Type B pancreatic cell (in vitro differentiated cells): Measurements from ENCODE around the gene C22orf39. TPM values are rescaled to one million over a fixed set of nuclear protein-coding genes. Genes with fewer than 3 reads are reported as not detected.

Source experiments
- DNase-seq: peaks from one replicate; pipeline ENCODE4 v3.0.0; 2021; ENCODE audit warnings: mixed read lengths; ENCODE audit not compliant: unreplicated experiment; ENCODE audit errors: extremely low spot score
- H3K27ac Mint-ChIP-seq: 2 replicates; pipeline ENCODE4 v1.8.0; 2021; ENCODE audit warnings: mild to moderate bottlenecking, mixed read lengths
- H3K27me3 Mint-ChIP-seq: 2 replicates; pipeline ENCODE4 v1.8.0; 2021; ENCODE audit warnings: mixed read lengths
- H3K36me3 Mint-ChIP-seq: 2 replicates; pipeline ENCODE4 v1.8.0; 2021; ENCODE audit warnings: mixed read lengths
- H3K4me1 Mint-ChIP-seq: one replicate; pipeline ENCODE4 v1.8.0; 2021; ENCODE audit warnings: mixed read lengths; ENCODE audit not compliant: unreplicated experiment
- H3K4me3 Mint-ChIP-seq: 2 replicates; pipeline ENCODE4 v1.8.0; 2021; ENCODE audit warnings: mild to moderate bottlenecking, mixed read lengths
- H3K9me3 Mint-ChIP-seq: 2 replicates; pipeline ENCODE4 v1.8.0; 2021; ENCODE audit warnings: mixed read lengths
- CTCF ChIP-seq: fragments of 200-600 bp; sonication (generic); conservative IDR thresholded peaks from 2 replicates; pipeline ENCODE4 v1.5.0; 2021; ENCODE audit warnings: antibody characterized with exemption, mild to moderate bottlenecking
- total RNA-seq: library from RNA; stranded (reverse); gene quantifications from 2 replicates; pipeline ENCODE4 v1.2.1, GENCODE V29; 2021; ENCODE audit warnings: low replicate concordance

Gene C22orf39
- total RNA-seq, 1 donor from 2014 or later = 30.3 TPM

- H3K4me3 Mint-ChIP-seq = no peak overlapping the region
- no peak overlapping the region for H3K27ac Mint-ChIP-seq
- no peaks in the 10 kb centered on the region for H3K4me1 Mint-ChIP-seq
- no peaks in the 10 kb centered on the region for H3K27me3 Mint-ChIP-seq
- H3K9me3 Mint-ChIP-seq = no peaks in the 10 kb centered on the region
- no peak for DNase-seq
- no peaks in the 10 kb centered on the region for H3K36me3 Mint-ChIP-seq
- TF ChIP-seq CTCF = no peak
These were observed 46.6 kb upstream of the C22orf39 start for GRCh38 chr22:19494001-19494560.

GRCh38 chr22:19492504-19493174 is 45.1 kb upstream of the C22orf39 start:
- no peak for DNase-seq
- H3K4me1 Mint-ChIP-seq = no peaks in the 10 kb centered on the region
- H3K27me3 Mint-ChIP-seq = no peaks in the 10 kb centered on the region
- no peaks in the 10 kb centered on the region for H3K9me3 Mint-ChIP-seq
- H3K36me3 Mint-ChIP-seq = no peaks in the 10 kb centered on the region
- no peak for TF ChIP-seq CTCF
- no peak overlapping the region for H3K4me3 Mint-ChIP-seq
- no peak overlapping the region for H3K27ac Mint-ChIP-seq

GRCh38 chr22:19490628-19491230 is 43.2 kb upstream of the C22orf39 start:
- Mint-ChIP-seq H3K9me3 (no peaks in the 10 kb centered on the region), H3K27me3 (no peaks in the 10 kb centered on the region), H3K4me1 (no peaks in the 10 kb centered on the region), H3K27ac (no peak overlapping the region), H3K36me3 (no peaks in the 10 kb centered on the region), H3K4me3 (no peak overlapping the region)
- TF ChIP-seq CTCF = no peak
- DNase-seq = no peak

GRCh38 chr22:19488884-19489843 is 41.7 kb upstream of the C22orf39 start:
- H3K4me3 Mint-ChIP-seq = no peak overlapping the region
- TF ChIP-seq CTCF = no peak
- no peaks in the 10 kb centered on the region for H3K4me1 Mint-ChIP-seq
- no peaks in the 10 kb centered on the region for H3K27me3 Mint-ChIP-seq
- no peak overlapping the region for H3K27ac Mint-ChIP-seq
- DNase-seq = no peak
- H3K36me3 Mint-ChIP-seq = no peaks in the 10 kb centered on the region
- no peaks in the 10 kb centered on the region for H3K9me3 Mint-ChIP-seq

GRCh38 chr22:19488285-19488684 is 40.8 kb upstream of the C22orf39 start:
- TF ChIP-seq CTCF = no peak
- Mint-ChIP-seq H3K36me3 (peaks cover 5% of the 10 kb centered on the region), H3K9me3 (no peaks in the 10 kb centered on the region), H3K27ac (no peak overlapping the region), H3K4me3 (no peak overlapping the region), H3K27me3 (no peaks in the 10 kb centered on the region), H3K4me1 (no peaks in the 10 kb centered on the region)
- no peak for DNase-seq
